ENCODE data around the gene HSPA1L.

GRCh38 chr6:31836047-31836473 is 21.0 kb upstream of the HSPA1L start:
- no peak for TF ChIP-seq CTCF (IDR thresholded peaks at IDR 0.05)
- TF ChIP-seq POLR2A (IDR thresholded peaks at IDR 0.05) = no peak
